Panc1 (cell line): ENCODE data around the gene CNN2.

Experiments used
- CTCF ChIP-seq: fragments of 450-650 bp; IDR thresholded peaks from 2 replicates; pipeline ENCODE4 v1.5.1; 2017; ENCODE audit warnings: mild to moderate bottlenecking
- SIN3A ChIP-seq: IDR thresholded peaks from 2 replicates; pipeline ENCODE4 v1.6.1; 2012; ENCODE audit warnings: low read depth, mild to moderate bottlenecking, low read length, moderate library complexity, borderline replicate concordance; ENCODE audit not compliant: insufficient read depth

- no peak for TF ChIP-seq CTCF
- no peak for TF ChIP-seq SIN3A
Measured at GRCh38 chr19:1055886-1056620, 29.6 kb downstream of the CNN2 start.
